HG03066 (cell line): Measurements from ENCODE around the gene ADD1.

Source experiments
- ATAC-seq: cut with Tn5 transposase; IDR thresholded peaks from one replicate; pipeline ENCODE4 v1.9.1; 2021; ENCODE audit warnings: low read depth; ENCODE audit not compliant: unreplicated experiment

The ADD1 gene

GRCh38 chr4:2804449-2804972 is 39.1 kb upstream of the ADD1 start:
- no peak for ATAC-seq

GRCh38 chr4:2804973-2805501 is 38.6 kb upstream of the ADD1 start:
- no peak for ATAC-seq

- no peak for ATAC-seq
Observed at GRCh38 chr4:2805712-2806389, 37.8 kb upstream of the ADD1 start.

- ATAC-seq: no peak
Observed at GRCh38 chr4:2806390-2807355, 37.0 kb upstream of the ADD1 start.

GRCh38 chr4:2807571-2807970 is 36.1 kb upstream of the ADD1 start:
- ATAC-seq: no peak

GRCh38 chr4:2808001-2808400 is 35.6 kb upstream of the ADD1 start:
- no peak for ATAC-seq

GRCh38 chr4:2809610-2810180 is 33.9 kb upstream of the ADD1 start:
- no peak for ATAC-seq

GRCh38 chr4:2810388-2810787 is 33.3 kb upstream of the ADD1 start:
- ATAC-seq: no peak

- ATAC-seq: peak; percentile 65
Observed at GRCh38 chr4:2811830-2812611, 31.6 kb upstream of the ADD1 start.

- peak; percentile 22 for ATAC-seq
Observed at GRCh38 chr4:2812612-2813354, 30.9 kb upstream of the ADD1 start.

- no peak for ATAC-seq
Observed at GRCh38 chr4:2813446-2814405, 29.9 kb upstream of the ADD1 start.

GRCh38 chr4:2814627-2815270 is 28.9 kb upstream of the ADD1 start:
- no peak for ATAC-seq

- ATAC-seq: no peak
Observed at GRCh38 chr4:2816401-2816954, 27.2 kb upstream of the ADD1 start.

GRCh38 chr4:2817137-2817536 is 26.5 kb upstream of the ADD1 start:
- no peak for ATAC-seq

- no peak for ATAC-seq
Observed at GRCh38 chr4:2817701-2818350, 25.8 kb upstream of the ADD1 start.

- no peak for ATAC-seq
Observed at GRCh38 chr4:2818351-2818939, 25.2 kb upstream of the ADD1 start.
